ENCODE data around the gene CD300H.

DNA sequence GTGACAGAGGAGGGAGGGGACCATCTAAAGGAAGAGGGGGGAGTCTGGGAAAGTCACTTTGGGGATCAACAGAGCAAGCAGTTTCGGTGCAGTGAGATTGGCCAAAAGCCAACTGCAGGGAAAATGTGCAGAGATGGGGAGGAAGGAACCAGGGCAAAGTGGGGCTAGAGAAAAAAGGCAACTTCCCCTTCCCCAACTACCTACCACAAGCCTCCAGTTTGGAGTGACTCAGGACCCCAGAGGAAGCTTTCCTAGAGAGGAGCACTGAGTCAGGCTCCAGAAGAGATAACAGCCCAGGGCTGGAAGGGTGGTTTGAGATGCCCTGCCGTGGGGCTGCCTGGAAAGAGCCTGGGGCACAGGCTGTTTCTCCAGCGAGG lies 31.7 kb upstream of the CD300H start:
- TF ChIP-seq POLR2AphosphoS5 (IDR thresholded peaks at IDR 0.05; ENCODE audit: borderline replicate concordance, low read depth, low read length), result no peak
- no peak for TF ChIP-seq EZH2 (IDR thresholded peaks at IDR 0.05)
